ENCODE data around the gene CADM3. TPM values are rescaled to one million over a fixed set of nuclear protein-coding genes. Genes with fewer than 3 reads are reported as not detected.

CADM3 gene
- total and polyA plus RNA-seq, 2 experiments from 2014 or later: 0.37 to 0.77 TPM

DNA sequence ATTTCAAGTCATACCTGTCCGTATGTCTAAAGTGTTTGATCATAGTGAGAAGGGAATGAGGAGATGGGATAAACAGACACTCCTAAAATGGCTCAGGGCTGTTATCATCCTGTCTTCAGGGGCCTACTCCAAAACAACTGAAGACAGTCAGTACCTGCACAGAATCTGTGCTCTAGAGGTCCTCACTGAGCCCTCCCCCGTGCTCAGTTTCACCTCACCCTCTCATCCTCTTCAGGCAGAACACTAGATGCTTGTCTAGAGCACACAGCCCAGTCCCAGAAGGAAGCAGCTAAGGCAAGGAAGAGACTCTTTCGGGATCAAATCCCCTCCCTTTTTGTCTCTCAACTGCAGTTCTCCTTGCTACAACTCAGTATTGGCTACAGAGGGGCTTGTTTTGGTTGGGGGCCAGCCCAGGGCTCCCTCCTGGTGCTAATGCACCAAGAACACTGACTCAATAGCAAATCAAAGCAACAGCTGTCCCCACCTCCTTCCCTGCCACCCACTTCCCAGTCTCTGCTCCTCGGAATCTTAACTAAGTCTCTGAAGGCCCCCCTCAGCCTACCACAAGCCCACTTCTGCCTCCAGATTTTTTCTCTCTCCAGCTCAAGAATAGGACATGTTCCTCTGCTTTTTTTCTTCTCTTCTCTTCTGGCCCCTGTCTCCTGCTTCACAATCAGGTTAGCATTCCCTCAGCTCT lies 10.1 kb downstream of the CADM3 start:
- H3K4me3 ChIP-seq: no peak overlapping the region
- no peaks in the 10 kb centered on the region for H3K9me3 ChIP-seq (ENCODE audit: low read depth)
- DNase-seq (ENCODE audit: low spot score): no peak
- H3K27ac ChIP-seq: no peak overlapping the region
- H3K36me3 ChIP-seq (replicated peaks; ENCODE audit: insufficient read depth, low read depth): no peaks in the 10 kb centered on the region
- TF ChIP-seq, protein P1, sequence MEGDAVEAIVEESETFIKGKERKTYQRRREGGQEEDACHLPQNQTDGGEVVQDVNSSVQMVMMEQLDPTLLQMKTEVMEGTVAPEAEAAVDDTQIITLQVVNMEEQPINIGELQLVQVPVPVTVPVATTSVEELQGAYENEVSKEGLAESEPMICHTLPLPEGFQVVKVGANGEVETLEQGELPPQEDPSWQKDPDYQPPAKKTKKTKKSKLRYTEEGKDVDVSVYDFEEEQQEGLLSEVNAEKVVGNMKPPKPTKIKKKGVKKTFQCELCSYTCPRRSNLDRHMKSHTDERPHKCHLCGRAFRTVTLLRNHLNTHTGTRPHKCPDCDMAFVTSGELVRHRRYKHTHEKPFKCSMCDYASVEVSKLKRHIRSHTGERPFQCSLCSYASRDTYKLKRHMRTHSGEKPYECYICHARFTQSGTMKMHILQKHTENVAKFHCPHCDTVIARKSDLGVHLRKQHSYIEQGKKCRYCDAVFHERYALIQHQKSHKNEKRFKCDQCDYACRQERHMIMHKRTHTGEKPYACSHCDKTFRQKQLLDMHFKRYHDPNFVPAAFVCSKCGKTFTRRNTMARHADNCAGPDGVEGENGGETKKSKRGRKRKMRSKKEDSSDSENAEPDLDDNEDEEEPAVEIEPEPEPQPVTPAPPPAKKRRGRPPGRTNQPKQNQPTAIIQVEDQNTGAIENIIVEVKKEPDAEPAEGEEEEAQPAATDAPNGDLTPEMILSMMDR (IDR thresholded peaks at IDR 0.05; ENCODE audit: poor library complexity): no peak
- TF ChIP-seq EZH2 (IDR thresholded peaks at IDR 0.05; ENCODE audit: borderline replicate concordance) (no peak), EZH2phosphoT487 (IDR thresholded peaks at IDR 0.05; ENCODE audit: low read depth, severe bottlenecking, unreplicated experiment) (no peak)
- H2AFZ ChIP-seq: no peak overlapping the region
- no peaks in the 10 kb centered on the region for H3K9me2 ChIP-seq (replicated peaks; ENCODE audit: insufficient read depth)
- no peaks in the 10 kb centered on the region for H3K4me1 ChIP-seq (ENCODE audit: insufficient read depth)
- no peaks in the 10 kb centered on the region for H3K79me2 ChIP-seq
- H4K20me1 ChIP-seq (ENCODE audit: insufficient read depth, poor library complexity, severe bottlenecking): no peaks in the 10 kb centered on the region
- peaks cover 6% of the 10 kb centered on the region for H3K27me3 ChIP-seq
- no peak overlapping the region for H3K4me2 ChIP-seq
- 54% methylated on average over 4 of the region's 4 CpGs for WGBS (ENCODE audit: low lambda C conversion rate, missing lambda C conversion rate)

DNA sequence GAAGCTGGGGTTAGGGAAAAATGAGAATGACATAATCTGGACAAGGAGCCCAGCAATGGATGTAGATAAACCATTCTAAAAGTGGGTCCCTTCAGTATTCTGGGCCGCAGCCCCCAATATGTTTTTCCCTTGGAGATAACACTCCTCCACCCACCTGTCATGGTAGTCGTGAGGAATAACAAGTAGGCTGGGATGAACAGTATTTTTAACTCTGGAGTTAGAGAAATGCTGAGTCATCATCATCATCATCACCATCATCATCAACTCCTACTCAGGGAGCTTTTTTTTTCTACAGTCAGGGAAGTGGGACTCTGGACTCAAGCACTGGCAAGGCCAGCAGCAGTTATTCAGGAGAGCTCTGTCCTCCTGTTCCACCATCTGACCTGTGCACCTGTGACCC lies 12.8 kb downstream of the CADM3 start:
- H3K4me2 ChIP-seq: no peak overlapping the region
- no peak overlapping the region for H2AFZ ChIP-seq
- H3K27ac ChIP-seq: no peak overlapping the region
- no peaks in the 10 kb centered on the region for H3K9me2 ChIP-seq (replicated peaks; ENCODE audit: insufficient read depth)
- TF ChIP-seq, protein P1 (IDR thresholded peaks at IDR 0.05; ENCODE audit: poor library complexity): no peak
- TF ChIP-seq EZH2 (IDR thresholded peaks at IDR 0.05; ENCODE audit: borderline replicate concordance): no peak
- no peak for TF ChIP-seq EZH2phosphoT487 (IDR thresholded peaks at IDR 0.05; ENCODE audit: low read depth, severe bottlenecking, unreplicated experiment)
- no peaks in the 10 kb centered on the region for H3K36me3 ChIP-seq (replicated peaks; ENCODE audit: insufficient read depth, low read depth)
- WGBS (ENCODE audit: low lambda C conversion rate, missing lambda C conversion rate): 90% methylated on average over 2 of the region's 2 CpGs
- peaks cover 29% of the 10 kb centered on the region for H3K27me3 ChIP-seq
- H3K79me2 ChIP-seq: no peaks in the 10 kb centered on the region
- no peak overlapping the region for H3K4me3 ChIP-seq
- DNase-seq (ENCODE audit: low spot score): no peak
- H4K20me1 ChIP-seq (ENCODE audit: insufficient read depth, poor library complexity, severe bottlenecking): no peaks in the 10 kb centered on the region
- no peaks in the 10 kb centered on the region for H3K9me3 ChIP-seq (ENCODE audit: low read depth)
- no peaks in the 10 kb centered on the region for H3K4me1 ChIP-seq (ENCODE audit: insufficient read depth)

DNA sequence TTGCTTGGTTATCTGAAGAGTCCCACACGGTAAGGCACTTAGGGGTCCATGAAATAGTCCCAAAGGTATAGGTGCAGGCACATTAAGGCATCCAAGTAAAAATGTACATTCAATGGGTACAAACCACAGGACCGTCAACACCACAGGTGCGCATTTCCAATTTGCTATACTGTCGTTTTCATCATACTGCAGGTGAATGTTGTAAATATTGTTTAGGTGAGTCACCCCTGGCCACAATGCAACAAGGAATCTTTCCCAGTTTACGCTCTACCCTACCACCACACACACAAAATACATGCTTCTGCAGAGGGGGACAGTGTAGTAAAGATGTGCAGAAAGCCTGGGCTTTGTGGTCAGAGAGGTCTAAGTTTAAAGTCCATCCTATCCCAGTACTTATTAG lies 13.7 kb downstream of the CADM3 start:
- H3K9me2 ChIP-seq (replicated peaks; ENCODE audit: insufficient read depth): no peaks in the 10 kb centered on the region
- no peaks in the 10 kb centered on the region for H3K4me1 ChIP-seq (ENCODE audit: insufficient read depth)
- no peak overlapping the region for H3K4me3 ChIP-seq
- no peak for TF ChIP-seq EZH2 (IDR thresholded peaks at IDR 0.05; ENCODE audit: borderline replicate concordance)
- TF ChIP-seq, protein P1 (IDR thresholded peaks at IDR 0.05; ENCODE audit: poor library complexity): no peak
- TF ChIP-seq EZH2phosphoT487 (IDR thresholded peaks at IDR 0.05; ENCODE audit: low read depth, severe bottlenecking, unreplicated experiment): no peak
- H4K20me1 ChIP-seq (ENCODE audit: insufficient read depth, poor library complexity, severe bottlenecking): no peaks in the 10 kb centered on the region
- no peak for DNase-seq (ENCODE audit: low spot score)
- no peak overlapping the region for H3K27ac ChIP-seq
- no peaks in the 10 kb centered on the region for H3K36me3 ChIP-seq (replicated peaks; ENCODE audit: insufficient read depth, low read depth)
- H2AFZ ChIP-seq: no peak overlapping the region
- no peak overlapping the region for H3K4me2 ChIP-seq
- H3K9me3 ChIP-seq (ENCODE audit: low read depth): no peaks in the 10 kb centered on the region
- H3K79me2 ChIP-seq: no peaks in the 10 kb centered on the region
- H3K27me3 ChIP-seq: peaks cover 38% of the 10 kb centered on the region
- 72% methylated on average over 5 of the region's 5 CpGs for WGBS (ENCODE audit: low lambda C conversion rate, missing lambda C conversion rate)
